WTC11 (cell line): ENCODE measurements around the gene MAP1LC3B. TPM values are rescaled to one million over a fixed set of nuclear protein-coding genes. Genes with fewer than 3 reads are reported as not detected.

ENCODE experiments used
- ATAC-seq: fragments of 200-7000 bp; cut with Tn5 transposase; 2 replicates; pipeline ENCODE4 v1.10.0; 2021; ENCODE audit warnings: mild to moderate bottlenecking, moderate library complexity
- CTCF ChIA-PET: fragments of 300-600 bp; sonication (Branson Sonifier 250); formaldehyde crosslinking; loops from one replicate; lab custom pipeline; 2021; ENCODE audit warnings: antibody characterized with exemption; lab: Charles Lee
- POLR2A ChIA-PET: fragments of 350-600 bp; sonication (Branson Sonifier 250); formaldehyde crosslinking; loops from one replicate; lab custom pipeline; 2021; ENCODE audit warnings: antibody characterized with exemption; lab: Charles Lee
- DNase-seq: peaks from one replicate; pipeline ENCODE4 v3.0.0; 2021; ENCODE audit warnings: low spot score
- H3K27ac Mint-ChIP-seq: 2 replicates; pipeline ENCODE4 v1.8.0; 2021; ENCODE audit warnings: mixed read lengths
- H3K27me3 Mint-ChIP-seq: 2 replicates; pipeline ENCODE4 v1.8.0; 2021; ENCODE audit warnings: low read depth, mild to moderate bottlenecking, moderate library complexity, mixed read lengths
- H3K36me3 Mint-ChIP-seq: 2 replicates; pipeline ENCODE4 v1.8.0; 2021; ENCODE audit warnings: mixed read lengths
- H3K4me1 Mint-ChIP-seq: 2 replicates; pipeline ENCODE4 v1.8.0; 2022; ENCODE audit warnings: mixed read lengths
- H3K4me3 Mint-ChIP-seq: 2 replicates; pipeline ENCODE4 v1.8.0; 2021; ENCODE audit warnings: mild to moderate bottlenecking, moderate library complexity, mixed read lengths
- H3K9me3 Mint-ChIP-seq: 2 replicates; pipeline ENCODE4 v1.8.0; 2021; ENCODE audit warnings: mixed read lengths
- ATF2 ChIP-seq: sonication (generic); formaldehyde crosslinking; IDR thresholded peaks from 2 replicates; pipeline ENCODE4 v1.8.1; 2022; ENCODE audit warnings: low read depth, missing genetic modification reagents, borderline replicate concordance
- E2F4 ChIP-seq: sonication (generic); formaldehyde crosslinking; IDR thresholded peaks from 2 replicates; pipeline ENCODE4 v1.8.1; 2022; ENCODE audit warnings: low read depth, mild to moderate bottlenecking, moderate library complexity, missing genetic modification reagents, borderline replicate concordance
- E2F5 ChIP-seq: sonication (generic); formaldehyde crosslinking; IDR thresholded peaks from 2 replicates; pipeline ENCODE4 v1.8.1; 2022; ENCODE audit warnings: mild to moderate bottlenecking, moderate library complexity, missing genetic modification reagents
- GRHL2 ChIP-seq: fragments of 250-450 bp; sonication (Bioruptor Pico); IDR thresholded peaks from 2 replicates; pipeline ENCODE4 v1.8.0; 2022; ENCODE audit warnings: mild to moderate bottlenecking, moderate library complexity; ENCODE audit not compliant: insufficient replicate concordance, severe bottlenecking
- IRF2 ChIP-seq: sonication (generic); formaldehyde crosslinking; IDR thresholded peaks from 2 replicates; pipeline ENCODE4 v1.8.0; 2022; ENCODE audit warnings: low read depth, missing genetic modification reagents, borderline replicate concordance
- NFYB ChIP-seq: sonication (generic); formaldehyde crosslinking; conservative IDR thresholded peaks from 2 replicates; pipeline ENCODE4 v1.8.0; 2022; ENCODE audit warnings: low read depth, missing genetic modification reagents
- ZNF671 ChIP-seq: fragments of 250-450 bp; sonication (Bioruptor Pico); IDR thresholded peaks from 2 replicates; pipeline ENCODE4 v1.8.0; 2021; ENCODE audit warnings: mild to moderate bottlenecking
- total RNA-seq: library from RNA; stranded (reverse); gene quantifications from 3 replicates; pipeline ENCODE4 v1.2.3, GENCODE V29; 2021
- TF ChIP-seq, protein P1 (sequence below): sonication (generic); formaldehyde crosslinking; IDR thresholded peaks from 2 replicates; pipeline ENCODE4 v1.8.0; 2022; ENCODE audit warnings: mild to moderate bottlenecking, missing genetic modification reagents
- TF ChIP-seq, protein P2 (sequence below): sonication (generic); formaldehyde crosslinking; IDR thresholded peaks from 2 replicates; pipeline ENCODE4 v1.8.1; 2023; ENCODE audit warnings: mild to moderate bottlenecking, missing genetic modification reagents, borderline replicate concordance
- TF ChIP-seq, protein P3 (sequence below): sonication (generic); formaldehyde crosslinking; IDR thresholded peaks from 2 replicates; pipeline ENCODE4 v1.8.1; 2023; ENCODE audit warnings: mild to moderate bottlenecking, missing genetic modification reagents, moderate library complexity

The MAP1LC3B gene
- total RNA-seq, 1 experiment from 2014 or later: 46.9 TPM

DNA sequence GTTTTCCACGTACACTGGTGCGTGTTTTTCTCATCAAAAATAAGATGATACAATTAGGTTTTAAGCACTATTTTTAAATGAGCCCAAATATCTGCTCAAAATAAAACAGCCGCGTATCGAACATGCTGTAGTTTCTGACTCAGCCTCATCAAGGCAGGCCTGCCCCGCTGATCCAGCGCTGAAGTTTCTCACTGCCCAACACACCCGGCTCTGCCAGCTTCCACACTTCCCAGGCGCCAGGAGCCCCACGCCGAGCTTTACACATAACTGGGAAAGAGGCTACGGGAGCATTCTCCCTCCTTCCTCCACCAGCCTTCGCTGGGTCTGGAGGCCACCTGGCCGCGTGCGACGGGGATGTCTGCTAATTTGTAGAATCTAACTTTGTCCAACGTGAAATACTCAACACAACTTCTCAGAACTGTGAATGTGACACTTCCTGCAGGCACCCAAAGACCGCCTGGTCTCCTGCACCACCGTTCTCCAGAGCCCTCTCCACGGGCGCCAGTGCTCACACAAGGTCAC is 42.1 kb downstream of the MAP1LC3B start:
- H3K9me3 Mint-ChIP-seq: no peaks in the 10 kb centered on the region

DNA sequence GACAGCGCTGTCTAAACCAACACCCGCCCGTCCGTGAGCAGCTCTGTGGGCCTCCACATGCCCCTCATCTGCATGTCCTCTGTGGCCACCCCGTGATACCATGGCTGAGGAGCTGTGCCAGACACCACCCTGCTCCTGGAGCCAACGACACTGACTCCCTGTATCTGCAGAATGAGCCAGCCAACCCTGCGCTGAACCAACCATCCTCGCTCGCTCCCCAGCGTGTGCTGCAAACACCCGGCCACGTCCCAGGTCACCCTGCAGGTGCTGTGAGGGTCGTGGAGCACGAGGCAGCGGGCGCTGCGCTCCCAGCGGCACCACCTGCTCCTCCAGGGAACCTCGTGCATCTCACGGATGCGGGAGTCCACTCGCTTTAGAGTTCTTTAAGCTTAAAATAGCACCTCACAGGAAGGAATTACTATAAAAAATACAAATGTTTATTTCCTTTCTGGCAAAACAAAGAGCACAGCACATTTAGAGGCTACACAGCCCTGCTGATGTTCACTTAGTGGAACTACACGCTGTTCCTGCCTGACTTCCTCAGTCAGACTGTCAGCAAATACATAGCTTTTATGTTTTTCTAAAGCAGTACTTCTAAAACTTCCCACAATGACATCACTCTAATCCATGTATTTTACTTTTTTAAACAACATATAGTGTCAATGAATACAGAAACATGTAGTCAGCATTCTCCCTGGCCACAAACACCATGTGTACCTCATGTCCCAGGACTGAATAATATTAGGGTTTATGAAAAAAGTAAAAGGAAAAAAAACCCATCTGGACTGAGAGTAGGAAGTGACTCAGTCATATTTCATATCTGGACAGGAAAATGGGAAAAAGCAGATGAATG is 43.5 kb downstream of the MAP1LC3B start:
- Mint-ChIP-seq H3K27me3 (no peaks in the 10 kb centered on the region), H3K36me3 (peaks cover 3% of the 10 kb centered on the region; the same call in 1 of the 2 replicates), H3K27ac (no peak overlapping the region; the same call in 1 of the 2 replicates), H3K9me3 (no peaks in the 10 kb centered on the region), H3K4me3 (no peak overlapping the region), H3K4me1 (peaks cover 12% of the 10 kb centered on the region)
- DNase-seq (no peak), ATAC-seq (no peak)
- CTCF ChIA-PET: interaction anchor here (1.0 to 3.2 kb wide), 3 partner anchors 11 to 201 kb away, joined by 3 to 11 read pairs (median 10); no protein-coding TSS in a partner anchor
- POLR2A ChIA-PET: no interaction called here
- TF ChIP-seq, protein P1, sequence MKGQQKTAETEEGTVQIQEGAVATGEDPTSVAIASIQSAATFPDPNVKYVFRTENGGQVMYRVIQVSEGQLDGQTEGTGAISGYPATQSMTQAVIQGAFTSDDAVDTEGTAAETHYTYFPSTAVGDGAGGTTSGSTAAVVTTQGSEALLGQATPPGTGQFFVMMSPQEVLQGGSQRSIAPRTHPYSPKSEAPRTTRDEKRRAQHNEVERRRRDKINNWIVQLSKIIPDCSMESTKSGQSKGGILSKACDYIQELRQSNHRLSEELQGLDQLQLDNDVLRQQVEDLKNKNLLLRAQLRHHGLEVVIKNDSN (CRISPR knock-in tag): no peak
- no peak for TF ChIP-seq IRF2 (CRISPR knock-in tag)
- no peak for TF ChIP-seq ATF2

More for the DNA sequence above, 42.1 kb downstream of the MAP1LC3B start:
- H3K27ac Mint-ChIP-seq: no peak overlapping the region
- DNase-seq (no peak), ATAC-seq (no peak)
- no peak overlapping the region for H3K4me3 Mint-ChIP-seq
- peaks cover 12% of the 10 kb centered on the region for H3K4me1 Mint-ChIP-seq
- CTCF ChIA-PET: interaction anchor here (1.0 kb wide), 1 partner anchor 17 kb away, joined by 3 read pairs; no protein-coding TSS in a partner anchor
- no peaks in the 10 kb centered on the region for H3K27me3 Mint-ChIP-seq
- TF ChIP-seq GRHL2 (CRISPR knock-in tag) (no peak), NFYB (CRISPR knock-in tag) (no peak), ATF2 (no peak), ZNF671 (CRISPR knock-in tag) (no peak), E2F5 (CRISPR knock-in tag) (no peak), E2F4 (no peak)
- TF ChIP-seq, protein P2, sequence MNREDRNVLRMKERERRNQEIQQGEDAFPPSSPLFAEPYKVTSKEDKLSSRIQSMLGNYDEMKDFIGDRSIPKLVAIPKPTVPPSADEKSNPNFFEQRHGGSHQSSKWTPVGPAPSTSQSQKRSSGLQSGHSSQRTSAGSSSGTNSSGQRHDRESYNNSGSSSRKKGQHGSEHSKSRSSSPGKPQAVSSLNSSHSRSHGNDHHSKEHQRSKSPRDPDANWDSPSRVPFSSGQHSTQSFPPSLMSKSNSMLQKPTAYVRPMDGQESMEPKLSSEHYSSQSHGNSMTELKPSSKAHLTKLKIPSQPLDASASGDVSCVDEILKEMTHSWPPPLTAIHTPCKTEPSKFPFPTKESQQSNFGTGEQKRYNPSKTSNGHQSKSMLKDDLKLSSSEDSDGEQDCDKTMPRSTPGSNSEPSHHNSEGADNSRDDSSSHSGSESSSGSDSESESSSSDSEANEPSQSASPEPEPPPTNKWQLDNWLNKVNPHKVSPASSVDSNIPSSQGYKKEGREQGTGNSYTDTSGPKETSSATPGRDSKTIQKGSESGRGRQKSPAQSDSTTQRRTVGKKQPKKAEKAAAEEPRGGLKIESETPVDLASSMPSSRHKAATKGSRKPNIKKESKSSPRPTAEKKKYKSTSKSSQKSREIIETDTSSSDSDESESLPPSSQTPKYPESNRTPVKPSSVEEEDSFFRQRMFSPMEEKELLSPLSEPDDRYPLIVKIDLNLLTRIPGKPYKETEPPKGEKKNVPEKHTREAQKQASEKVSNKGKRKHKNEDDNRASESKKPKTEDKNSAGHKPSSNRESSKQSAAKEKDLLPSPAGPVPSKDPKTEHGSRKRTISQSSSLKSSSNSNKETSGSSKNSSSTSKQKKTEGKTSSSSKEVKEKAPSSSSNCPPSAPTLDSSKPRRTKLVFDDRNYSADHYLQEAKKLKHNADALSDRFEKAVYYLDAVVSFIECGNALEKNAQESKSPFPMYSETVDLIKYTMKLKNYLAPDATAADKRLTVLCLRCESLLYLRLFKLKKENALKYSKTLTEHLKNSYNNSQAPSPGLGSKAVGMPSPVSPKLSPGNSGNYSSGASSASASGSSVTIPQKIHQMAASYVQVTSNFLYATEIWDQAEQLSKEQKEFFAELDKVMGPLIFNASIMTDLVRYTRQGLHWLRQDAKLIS (CRISPR knock-in tag): no peak
- TF ChIP-seq, protein P3, sequence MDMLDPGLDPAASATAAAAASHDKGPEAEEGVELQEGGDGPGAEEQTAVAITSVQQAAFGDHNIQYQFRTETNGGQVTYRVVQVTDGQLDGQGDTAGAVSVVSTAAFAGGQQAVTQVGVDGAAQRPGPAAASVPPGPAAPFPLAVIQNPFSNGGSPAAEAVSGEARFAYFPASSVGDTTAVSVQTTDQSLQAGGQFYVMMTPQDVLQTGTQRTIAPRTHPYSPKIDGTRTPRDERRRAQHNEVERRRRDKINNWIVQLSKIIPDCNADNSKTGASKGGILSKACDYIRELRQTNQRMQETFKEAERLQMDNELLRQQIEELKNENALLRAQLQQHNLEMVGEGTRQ (CRISPR knock-in tag): no peak
- TF ChIP-seq, all 79 proteins: peak for 0
- H3K36me3 Mint-ChIP-seq: peaks cover 9% of the 10 kb centered on the region
- POLR2A ChIA-PET: interaction anchor here (0.7 kb wide), 1 partner anchor 852 kb away, joined by 5 read pairs; no protein-coding TSS in a partner anchor
